GM23248 (cell line): ENCODE data around the gene ZNF697.

Experiments
- EZH2 ChIP-seq: fragments of 200-600 bp; sonication (generic); IDR thresholded peaks from 2 replicates; pipeline ENCODE4 v1.6.1; 2018; ENCODE audit warnings: antibody characterized with exemption, mild to moderate bottlenecking; ENCODE audit not compliant: insufficient read depth, poor library complexity, severe bottlenecking
- EZH2phosphoT487 ChIP-seq: fragments of 200-600 bp; sonication (generic); IDR thresholded peaks from 2 replicates; pipeline ENCODE4 v1.6.1; 2018; ENCODE audit warnings: antibody characterized with exemption, moderate library complexity, mild to moderate bottlenecking, low read depth; ENCODE audit not compliant: insufficient read depth

DNA sequence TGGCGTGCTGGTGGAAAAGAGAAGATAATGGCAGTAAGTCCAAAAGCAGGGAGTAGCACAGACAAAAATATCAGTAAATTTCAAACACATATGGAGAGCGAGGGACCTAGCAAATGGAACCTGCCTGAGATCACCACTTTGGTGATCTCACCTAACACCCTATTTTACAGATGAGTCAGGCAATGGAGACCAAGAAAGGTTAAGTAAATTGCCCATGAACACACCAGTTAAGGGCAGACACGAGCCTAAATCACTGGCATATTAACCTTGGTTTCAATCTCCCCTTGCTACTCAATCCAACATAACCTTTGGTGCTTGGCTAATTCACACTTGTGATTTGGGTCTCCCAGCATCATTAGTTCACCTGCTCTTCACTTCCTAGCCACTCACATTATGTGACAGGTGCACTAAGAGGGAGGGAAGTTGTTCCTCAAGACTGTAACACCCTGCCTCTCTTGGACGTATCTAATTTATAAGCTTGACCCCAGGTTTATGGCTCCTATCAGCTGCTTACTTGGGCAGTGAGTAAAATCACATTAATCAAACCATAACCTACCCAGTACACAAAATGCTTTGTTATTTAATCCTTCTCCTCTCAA is 11.5 kb downstream of the ZNF697 start:
- TF ChIP-seq EZH2, result no peak
- TF ChIP-seq EZH2phosphoT487, result no peak
